A204.1 (cell line): ENCODE data around the gene ITGB6.
"Not testable (repeated sequence)": the region's sequence is repeated elsewhere in the genome, so short reads cannot be mapped to it uniquely, and the experiment has no call there.

Experiments used
- FAIRE-seq: peaks from 2 replicates; lab custom pipeline; 2012; peaks lifted over from hg19 to GRCh38; lab: Jason Lieb, UNC

The ITGB6 gene

DNA sequence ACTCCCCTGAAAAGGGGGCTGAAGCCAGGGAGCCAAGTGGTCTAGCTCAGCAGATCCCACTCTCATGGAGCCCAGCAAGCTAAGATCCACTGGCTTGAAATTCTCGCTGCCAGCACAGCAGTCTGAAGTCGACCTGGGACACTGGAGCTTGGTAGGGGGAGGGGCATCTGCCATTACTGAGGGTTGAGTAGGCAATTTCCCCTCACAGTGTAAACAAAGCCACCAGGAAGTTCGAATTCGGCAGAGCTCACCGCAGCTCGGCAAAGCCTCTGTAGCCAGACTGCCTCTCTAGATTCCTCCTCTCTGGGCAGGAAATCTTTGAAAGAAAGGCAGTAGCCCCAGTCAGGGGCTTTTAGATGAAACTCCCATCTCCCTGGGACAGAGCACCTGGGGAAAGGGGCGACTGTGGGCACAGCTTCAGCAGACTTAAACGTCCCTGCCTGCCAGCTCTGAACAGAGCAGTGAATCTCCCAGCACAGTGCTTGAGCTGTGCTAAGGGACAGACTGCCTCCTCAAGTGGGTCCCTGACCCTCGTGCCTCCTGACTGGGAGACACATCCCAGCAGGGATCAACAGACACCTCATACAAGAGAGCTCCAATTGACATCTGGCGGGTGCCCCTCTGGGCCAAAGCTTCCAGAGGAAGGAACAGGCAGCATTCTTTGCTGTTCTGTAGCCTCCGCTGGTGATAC lies 18.8 kb downstream of the ITGB6 start:
- not testable (repeated sequence) for FAIRE-seq

DNA sequence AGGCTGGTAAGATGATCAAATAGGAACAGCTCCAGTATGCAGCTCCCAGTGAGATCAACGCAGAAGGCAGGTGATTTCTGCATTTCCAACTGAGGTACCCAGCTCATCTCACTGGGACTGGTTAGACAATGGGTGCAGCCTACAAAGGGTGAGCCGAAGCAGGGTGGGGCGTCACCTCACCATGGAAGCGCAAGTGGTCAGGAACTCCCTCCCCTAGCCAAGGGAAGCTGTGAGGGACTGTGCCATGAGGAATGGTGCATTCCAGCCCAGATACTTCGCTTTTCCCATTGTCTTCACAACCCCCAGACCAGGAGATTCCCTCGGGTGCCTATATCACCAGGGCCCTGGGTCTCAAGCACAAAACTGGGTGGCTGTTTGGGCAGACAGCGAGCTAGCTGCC lies 19.4 kb downstream of the ITGB6 start:
- not testable (repeated sequence) for FAIRE-seq

DNA sequence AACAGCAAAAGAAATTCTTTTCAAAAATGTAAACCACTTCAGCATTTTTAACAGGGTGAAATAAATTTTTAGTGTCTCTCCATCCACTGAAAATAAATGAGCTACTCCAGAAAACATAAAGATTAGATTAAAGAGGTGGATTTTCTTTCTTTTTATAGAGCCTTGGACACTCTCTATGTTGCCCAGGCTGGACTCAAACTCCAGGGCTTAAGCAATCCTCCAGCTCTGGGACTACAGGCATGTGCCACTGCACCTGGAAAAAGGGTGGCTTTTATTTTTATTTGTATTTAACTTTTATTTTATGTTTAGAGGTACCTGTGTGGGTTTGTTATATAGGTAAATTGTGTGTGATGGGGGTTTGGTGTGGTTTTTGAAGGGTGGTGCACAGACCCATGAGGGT lies 19.9 kb downstream of the ITGB6 start:
- FAIRE-seq = no peak

GRCh38 chr2:160175169-160176134 lies 24.6 kb downstream of the ITGB6 start:
- FAIRE-seq = no peak

GRCh38 chr2:160174322-160174721 lies 25.8 kb downstream of the ITGB6 start:
- FAIRE-seq = no peak

DNA sequence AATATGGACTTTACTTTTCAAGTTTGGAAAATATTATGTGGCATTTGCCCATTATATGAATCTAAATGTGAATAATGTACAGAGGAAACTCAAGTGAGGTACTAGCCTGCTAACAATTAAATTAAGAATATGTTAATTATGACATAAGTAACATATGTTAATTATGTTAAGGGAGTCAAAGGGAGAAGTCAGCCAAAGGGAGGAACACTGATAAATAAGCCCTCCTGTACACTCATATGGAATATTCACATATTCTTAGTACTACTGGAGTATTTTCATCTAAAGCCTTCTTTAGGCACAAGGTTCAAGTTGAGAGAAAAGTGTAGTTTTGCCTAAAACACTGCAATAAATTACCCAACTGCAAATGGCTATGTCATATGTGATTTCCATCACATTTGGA lies 30.1 kb downstream of the ITGB6 start:
- no peak for FAIRE-seq

- no peak for FAIRE-seq
Observed at GRCh38 chr2:160169471-160169870, 30.6 kb downstream of the ITGB6 start.

DNA sequence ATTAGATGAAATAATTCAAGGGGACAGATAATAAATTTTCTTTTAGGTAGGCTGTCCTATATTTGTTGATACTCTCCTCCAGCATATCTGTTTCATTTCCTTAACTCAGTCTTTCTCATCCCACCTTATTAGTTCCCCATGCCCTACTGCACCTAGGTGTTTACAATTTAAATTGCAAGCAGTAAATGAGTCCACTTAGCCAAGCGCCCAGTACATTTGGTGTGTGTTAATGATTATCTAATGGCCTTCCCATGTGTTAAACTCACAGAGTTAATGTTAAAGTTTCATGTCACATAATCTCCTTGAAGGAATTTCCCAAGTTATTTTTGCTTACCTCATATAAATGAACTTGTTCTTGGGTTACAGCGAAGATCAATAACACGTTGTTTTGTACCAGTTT lies 31.2 kb downstream of the ITGB6 start:
- FAIRE-seq = no peak

- no peak for FAIRE-seq
Observed at GRCh38 chr2:160167089-160167740, 32.9 kb downstream of the ITGB6 start.

- FAIRE-seq = no peak
Observed at GRCh38 chr2:160165996-160166395, 34.1 kb downstream of the ITGB6 start.

- FAIRE-seq = no peak
Observed at GRCh38 chr2:160165081-160165480, 35.0 kb downstream of the ITGB6 start.

GRCh38 chr2:160157861-160158829 lies 41.9 kb downstream of the ITGB6 start:
- FAIRE-seq = no peak

DNA sequence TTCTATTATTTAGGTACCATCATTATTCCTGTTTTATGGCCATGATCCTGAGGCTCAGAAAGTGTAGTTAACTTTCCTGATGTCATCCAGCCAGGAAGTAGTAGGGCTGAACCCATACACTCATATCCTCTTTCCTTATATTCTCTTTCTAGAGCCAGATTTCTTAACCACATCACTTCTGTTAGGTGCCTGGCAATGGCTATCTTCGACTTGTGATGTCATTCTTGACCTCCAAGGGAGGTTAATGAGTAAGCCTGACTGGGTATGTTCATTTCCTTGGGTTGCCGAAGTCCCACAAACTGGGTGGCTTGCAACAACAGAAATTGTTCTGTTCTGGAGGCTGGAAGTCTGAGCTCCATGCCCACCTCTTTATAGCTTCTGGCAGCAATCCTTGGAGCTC lies 43.4 kb downstream of the ITGB6 start:
- FAIRE-seq = no peak

DNA sequence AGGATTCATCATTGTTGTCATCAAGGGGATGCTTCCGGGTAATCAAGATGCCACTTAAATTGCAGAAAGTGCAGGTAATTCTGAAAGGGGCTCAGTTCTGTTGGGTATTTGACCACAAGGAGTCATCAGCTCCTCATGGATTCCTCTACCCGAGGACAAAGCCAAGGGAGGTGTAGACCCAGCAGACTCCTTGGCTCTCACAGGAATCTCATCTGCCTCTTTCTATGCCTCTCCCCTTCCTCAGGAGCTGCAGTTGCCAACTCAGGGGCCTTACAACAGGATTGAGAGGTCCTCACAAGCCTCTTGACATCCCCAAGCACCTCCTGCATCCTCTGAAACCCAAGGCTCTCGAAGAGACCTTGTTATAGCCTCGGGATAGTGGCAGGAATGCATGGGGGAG lies 44.0 kb downstream of the ITGB6 start:
- no peak for FAIRE-seq

- not testable (repeated sequence) for FAIRE-seq
Observed at GRCh38 chr2:160148419-160148818, 51.7 kb downstream of the ITGB6 start.

GRCh38 chr2:160145471-160145870 lies 54.6 kb downstream of the ITGB6 start:
- no peak for FAIRE-seq

DNA sequence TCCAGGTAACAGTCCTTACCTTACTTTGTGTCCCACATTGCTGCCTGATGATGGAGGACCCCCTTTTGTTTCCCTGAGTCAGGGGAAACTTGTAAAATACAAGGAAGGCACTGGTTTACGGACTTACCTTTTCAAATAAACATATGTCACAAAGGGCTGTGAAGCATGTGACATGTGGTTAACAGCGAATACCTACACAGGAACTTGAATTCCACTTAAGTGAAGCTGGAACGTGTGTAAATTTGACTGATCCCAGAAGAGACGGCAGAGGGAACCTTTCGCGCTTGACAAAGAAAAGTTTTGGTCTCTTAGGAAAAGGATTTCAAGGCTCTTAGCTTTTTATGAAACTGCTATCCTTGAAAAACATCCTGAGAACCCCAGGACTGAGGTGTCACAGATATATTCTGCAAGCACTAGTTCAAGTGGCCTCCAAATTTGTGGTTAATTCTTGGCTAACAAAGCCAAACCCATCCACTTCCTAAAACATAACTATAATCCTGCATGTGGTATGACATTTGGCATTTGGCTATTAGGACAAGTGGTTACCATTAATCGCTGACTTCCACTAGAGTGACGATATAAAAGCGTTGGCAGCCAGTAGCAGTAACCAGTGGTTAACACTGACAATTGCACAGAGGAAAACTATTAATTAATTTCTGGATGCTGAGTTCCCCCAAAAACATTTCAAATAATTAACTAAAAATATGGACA lies 55.6 kb downstream of the ITGB6 start:
- no peak for FAIRE-seq

DNA sequence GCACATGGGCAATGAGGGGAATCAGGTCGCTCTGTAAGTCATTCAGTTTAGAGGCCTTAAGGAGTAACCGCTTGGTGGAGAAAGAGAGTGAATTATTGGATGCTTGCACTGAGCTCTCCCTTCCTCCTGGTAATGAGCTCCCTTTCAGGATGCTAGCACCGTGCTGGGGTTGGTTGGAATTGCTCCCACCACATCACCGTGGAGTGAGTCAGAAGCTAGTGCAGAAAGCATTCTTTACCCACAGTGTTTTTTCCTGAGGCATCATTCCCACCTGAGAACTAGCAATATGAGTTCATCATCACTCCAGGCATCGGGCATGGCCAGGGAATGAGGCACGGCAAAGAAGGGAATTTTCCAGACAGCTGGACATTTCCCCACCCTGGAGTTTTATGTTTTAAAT lies 57.6 kb downstream of the ITGB6 start:
- FAIRE-seq = no peak

- no peak for FAIRE-seq
Observed at GRCh38 chr2:160141912-160142311, 58.2 kb downstream of the ITGB6 start.

DNA sequence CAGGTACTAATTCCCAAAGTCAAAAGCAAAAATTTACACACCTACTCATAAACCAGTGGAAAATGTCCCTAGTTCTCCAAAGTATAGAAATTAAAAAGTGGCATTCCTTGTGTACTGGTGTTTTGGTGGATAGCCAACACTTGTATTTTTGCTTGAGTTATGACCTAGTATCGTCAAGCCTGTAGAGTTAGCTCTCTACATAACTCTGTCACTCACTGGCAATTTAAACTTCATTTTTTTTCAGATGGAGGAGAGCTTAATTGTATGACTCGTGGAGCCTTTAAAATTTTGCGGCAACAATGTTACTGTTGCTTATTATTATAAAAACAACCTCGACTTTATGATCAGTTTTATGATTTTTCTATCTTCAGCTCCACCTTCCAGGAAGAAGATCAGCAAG lies 58.7 kb downstream of the ITGB6 start:
- no peak for FAIRE-seq

DNA sequence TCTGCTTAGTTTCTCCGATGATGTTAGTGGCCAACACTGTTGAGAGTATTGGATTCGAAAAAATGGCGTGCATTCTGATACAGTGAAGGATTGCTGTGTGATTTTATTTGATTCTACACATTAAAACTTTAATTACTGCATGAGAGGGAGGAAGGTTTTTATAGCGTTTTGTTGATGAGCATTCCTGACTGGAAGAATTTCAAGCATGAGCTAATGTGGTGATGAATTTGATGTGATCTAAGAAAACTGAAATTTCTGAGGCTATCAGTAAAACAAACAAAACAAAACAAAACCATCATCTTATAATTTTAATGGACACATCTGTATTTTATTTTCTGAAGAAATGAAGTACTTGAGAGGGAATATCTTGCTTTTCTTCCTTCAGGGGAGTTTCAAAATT lies 59.6 kb downstream of the ITGB6 start:
- no peak for FAIRE-seq
